Measurements from ENCODE around the gene FERD3L. TPM values are rescaled to one million over a fixed set of nuclear protein-coding genes. Genes with fewer than 3 reads are reported as not detected.

The FERD3L gene
- total and polyA plus RNA-seq, 4 donors: not detected

- H3K9me3 ChIP-seq (ENCODE audit: control insufficient read depth in 4 of 4, low read length in 3 of 4): peaks cover 0 to 3% (median under 1%) of the 10 kb centered on the region in 4 donors
- TF ChIP-seq MAX (IDR thresholded peaks at IDR 0.05) (no peak), EGR1 (IDR thresholded peaks at IDR 0.05; ENCODE audit: low read depth in 2 of 2) (no peak), NR2F2 (IDR thresholded peaks at IDR 0.05) (no peak), REST (IDR thresholded peaks at IDR 0.05) (no peak), FOXA2 (IDR thresholded peaks at IDR 0.05) (no peak), CTCF (IDR thresholded peaks at IDR 0.05; ENCODE audit: low read depth, low read length, missing input control) (no peak), JUND (IDR thresholded peaks at IDR 0.05) (no peak), FOXA1 (IDR thresholded peaks at IDR 0.05) (no peak), GABPA (IDR thresholded peaks at IDR 0.05 in 1 of 2, conservative IDR thresholded peaks at IDR 0.05 in 1 of 2) (no peak), HNF4A (conservative IDR thresholded peaks at IDR 0.05) (no peak), ATF3 (IDR thresholded peaks at IDR 0.05) (no peak), HNF4G (IDR thresholded peaks at IDR 0.05) (no peak)
- TF ChIP-seq, protein P1, sequence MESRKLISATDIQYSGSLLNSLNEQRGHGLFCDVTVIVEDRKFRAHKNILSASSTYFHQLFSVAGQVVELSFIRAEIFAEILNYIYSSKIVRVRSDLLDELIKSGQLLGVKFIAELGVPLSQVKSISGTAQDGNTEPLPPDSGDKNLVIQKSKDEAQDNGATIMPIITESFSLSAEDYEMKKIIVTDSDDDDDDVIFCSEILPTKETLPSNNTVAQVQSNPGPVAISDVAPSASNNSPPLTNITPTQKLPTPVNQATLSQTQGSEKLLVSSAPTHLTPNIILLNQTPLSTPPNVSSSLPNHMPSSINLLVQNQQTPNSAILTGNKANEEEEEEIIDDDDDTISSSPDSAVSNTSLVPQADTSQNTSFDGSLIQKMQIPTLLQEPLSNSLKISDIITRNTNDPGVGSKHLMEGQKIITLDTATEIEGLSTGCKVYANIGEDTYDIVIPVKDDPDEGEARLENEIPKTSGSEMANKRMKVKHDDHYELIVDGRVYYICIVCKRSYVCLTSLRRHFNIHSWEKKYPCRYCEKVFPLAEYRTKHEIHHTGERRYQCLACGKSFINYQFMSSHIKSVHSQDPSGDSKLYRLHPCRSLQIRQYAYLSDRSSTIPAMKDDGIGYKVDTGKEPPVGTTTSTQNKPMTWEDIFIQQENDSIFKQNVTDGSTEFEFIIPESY (IDR thresholded peaks at IDR 0.05): no peak
- no peaks in the 10 kb centered on the region for H3K36me3 ChIP-seq (ENCODE audit: control insufficient read depth in 4 of 4, insufficient read depth in 3 of 4, low read depth in 1 of 4, low read length in 3 of 4)
- H3K9ac ChIP-seq (ENCODE audit: low read depth in 1 of 2, low read length in 2 of 2): no peak overlapping the region
- H3K4me3 ChIP-seq (ENCODE audit: low read depth in 1 of 3, low read length in 3 of 3): no peak overlapping the region
- H3K27ac ChIP-seq (ENCODE audit: low read depth in 1 of 2, low read length in 2 of 2): no peak overlapping the region
- H3K4me1 ChIP-seq (ENCODE audit: control insufficient read depth in 4 of 4, insufficient read depth in 4 of 4, low read length in 3 of 4): peaks cover 3 to 18% (median 10%) of the 10 kb centered on the region in 4 donors
- no peak for DNase-seq (ENCODE audit: low spot score)
- 21% methylated on average over 15 of the region's 15 CpGs for WGBS
- H3K27me3 ChIP-seq (ENCODE audit: control insufficient read depth in 4 of 4, insufficient read depth in 4 of 4, low read length in 3 of 4): peaks cover 0 to 41% (median 9%) of the 10 kb centered on the region in 4 donors
Measured at GRCh38 chr7:19111474-19112273, 33.5 kb downstream of the FERD3L start.

GRCh38 chr7:19110776-19111175 lies 34.4 kb downstream of the FERD3L start:
- H3K27ac ChIP-seq (ENCODE audit: low read depth in 1 of 2, low read length in 2 of 2): no peak overlapping the region
- H3K4me1 ChIP-seq (ENCODE audit: control insufficient read depth in 4 of 4, insufficient read depth in 4 of 4, low read length in 3 of 4): peaks cover 0 to 16% (median 6%) of the 10 kb centered on the region in 4 donors
- H3K36me3 ChIP-seq (ENCODE audit: control insufficient read depth in 4 of 4, insufficient read depth in 3 of 4, low read depth in 1 of 4, low read length in 3 of 4): no peaks in the 10 kb centered on the region
- WGBS: 19% methylated on average over 6 of the region's 6 CpGs
- peaks cover 0 to 3% (median under 1%) of the 10 kb centered on the region in 4 donors for H3K9me3 ChIP-seq (ENCODE audit: control insufficient read depth in 4 of 4, low read length in 3 of 4)
- DNase-seq (ENCODE audit: low spot score): no peak
- H3K27me3 ChIP-seq (ENCODE audit: control insufficient read depth in 4 of 4, insufficient read depth in 4 of 4, low read length in 3 of 4): peaks cover 0 to 44% (median 8%) of the 10 kb centered on the region in 4 donors
- H3K9ac ChIP-seq (ENCODE audit: low read depth in 1 of 2, low read length in 2 of 2): no peak overlapping the region
- H3K4me3 ChIP-seq (ENCODE audit: low read depth in 1 of 3, low read length in 3 of 3): no peak overlapping the region
- TF ChIP-seq SP1 (IDR thresholded peaks at IDR 0.05) (no peak), FOXA1 (IDR thresholded peaks at IDR 0.05) (no peak), GABPA (IDR thresholded peaks at IDR 0.05 in 1 of 2, conservative IDR thresholded peaks at IDR 0.05 in 1 of 2) (no peak), MAX (IDR thresholded peaks at IDR 0.05) (no peak), JUND (IDR thresholded peaks at IDR 0.05) (no peak), HNF4A (conservative IDR thresholded peaks at IDR 0.05) (no peak), YY1 (IDR thresholded peaks at IDR 0.05) (no peak), HNF4G (IDR thresholded peaks at IDR 0.05) (no peak), FOXA2 (IDR thresholded peaks at IDR 0.05) (no peak), REST (IDR thresholded peaks at IDR 0.05) (no peak), TAF1 (conservative IDR thresholded peaks at IDR 0.05) (no peak)
